Vagina (tissue), 2 donors: Measurements from ENCODE around the gene ABHD16B.

ENCODE experiments used
- POLR2A ChIP-seq, 2 donors: fragments of 450-650 bp; IDR thresholded peaks; one replicate each; pipeline ENCODE4 v1.6.1; 2017; ENCODE audit warnings: antibody characterized with exemption in 2 of 2, mild to moderate bottlenecking in 2 of 2, moderate library complexity in 2 of 2
- POLR2AphosphoS5 ChIP-seq, 2 donors: sonication (generic); formaldehyde crosslinking; IDR thresholded peaks; one replicate each; pipeline ENCODE4 v1.9.0; 2017; ENCODE audit warnings: antibody characterized with exemption in 2 of 2, mild to moderate bottlenecking in 2 of 2, low read depth in 1 of 2; ENCODE audit not compliant: insufficient read depth in 1 of 2
- TF ChIP-seq, protein P1 (sequence below), 3 experiments: fragments of 450-650 bp in 2 of 3; fragments of 200-600 bp in 1 of 3; sonication (generic) in 1 of 3; IDR thresholded peaks; one replicate each; pipeline ENCODE4 v1.5.1; 2017 to 2019; ENCODE audit warnings: antibody characterized with exemption in 3 of 3, mild to moderate bottlenecking in 2 of 3, moderate library complexity in 2 of 3

DNA sequence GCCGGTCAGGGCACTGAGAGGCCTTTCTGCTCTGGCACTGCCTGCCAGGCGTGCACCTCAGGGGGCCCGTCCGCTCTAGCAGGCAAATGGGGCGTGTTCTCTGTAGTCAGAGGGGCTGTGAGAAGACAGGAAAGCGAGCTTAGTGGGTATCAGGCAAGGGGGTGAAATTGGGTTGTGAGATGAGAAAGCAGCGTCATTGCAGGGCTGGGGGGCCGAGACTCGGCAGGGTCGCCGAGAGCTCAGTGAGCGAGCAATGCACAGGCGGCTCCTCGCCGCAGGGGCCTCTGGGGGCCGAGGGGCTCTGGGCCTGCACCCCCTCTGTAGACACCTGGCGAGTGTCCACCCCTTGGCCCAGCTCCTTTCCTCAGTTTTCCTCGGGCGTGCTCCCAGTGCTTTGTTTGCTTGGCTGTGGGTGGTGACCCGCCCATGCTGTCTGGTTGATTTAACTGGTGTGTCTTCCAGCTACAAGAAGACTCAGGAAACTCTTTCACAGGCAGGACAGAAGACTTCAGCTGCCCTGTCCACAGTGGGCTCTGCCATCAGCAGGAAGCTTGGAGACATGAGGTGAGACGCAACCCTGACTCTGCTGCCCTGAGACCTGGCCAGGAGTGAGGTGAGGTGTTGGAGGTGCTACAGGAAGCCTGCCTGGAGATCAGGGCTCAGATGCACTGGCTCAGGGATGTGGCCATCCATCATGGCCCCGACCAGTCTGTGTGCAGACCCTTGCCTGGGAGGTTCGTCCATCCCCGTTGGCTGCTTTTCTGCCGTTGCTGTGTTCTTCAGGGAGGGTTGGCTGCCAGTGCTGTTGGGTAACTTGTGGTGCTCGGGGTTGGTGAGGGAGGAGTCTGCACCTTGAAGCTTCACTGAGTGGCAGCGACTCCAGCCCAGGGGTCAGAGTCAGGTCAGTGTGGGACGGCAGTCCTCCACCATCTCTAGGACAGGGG lies 21.2 kb downstream of the ABHD16B start:
- TF ChIP-seq POLR2A (IDR thresholded peaks at IDR 0.05) (no peak), POLR2AphosphoS5 (IDR thresholded peaks at IDR 0.05; ENCODE audit: insufficient read depth in 1 of 2, low read depth in 1 of 2) (no peak)
- TF ChIP-seq, protein P1, sequence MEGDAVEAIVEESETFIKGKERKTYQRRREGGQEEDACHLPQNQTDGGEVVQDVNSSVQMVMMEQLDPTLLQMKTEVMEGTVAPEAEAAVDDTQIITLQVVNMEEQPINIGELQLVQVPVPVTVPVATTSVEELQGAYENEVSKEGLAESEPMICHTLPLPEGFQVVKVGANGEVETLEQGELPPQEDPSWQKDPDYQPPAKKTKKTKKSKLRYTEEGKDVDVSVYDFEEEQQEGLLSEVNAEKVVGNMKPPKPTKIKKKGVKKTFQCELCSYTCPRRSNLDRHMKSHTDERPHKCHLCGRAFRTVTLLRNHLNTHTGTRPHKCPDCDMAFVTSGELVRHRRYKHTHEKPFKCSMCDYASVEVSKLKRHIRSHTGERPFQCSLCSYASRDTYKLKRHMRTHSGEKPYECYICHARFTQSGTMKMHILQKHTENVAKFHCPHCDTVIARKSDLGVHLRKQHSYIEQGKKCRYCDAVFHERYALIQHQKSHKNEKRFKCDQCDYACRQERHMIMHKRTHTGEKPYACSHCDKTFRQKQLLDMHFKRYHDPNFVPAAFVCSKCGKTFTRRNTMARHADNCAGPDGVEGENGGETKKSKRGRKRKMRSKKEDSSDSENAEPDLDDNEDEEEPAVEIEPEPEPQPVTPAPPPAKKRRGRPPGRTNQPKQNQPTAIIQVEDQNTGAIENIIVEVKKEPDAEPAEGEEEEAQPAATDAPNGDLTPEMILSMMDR (IDR thresholded peaks at IDR 0.05) = no peak
